ENCODE data around the gene TRIP6. TPM values are rescaled to one million over a fixed set of nuclear protein-coding genes. Genes with fewer than 3 reads are reported as not detected.

Gene TRIP6, protein sequence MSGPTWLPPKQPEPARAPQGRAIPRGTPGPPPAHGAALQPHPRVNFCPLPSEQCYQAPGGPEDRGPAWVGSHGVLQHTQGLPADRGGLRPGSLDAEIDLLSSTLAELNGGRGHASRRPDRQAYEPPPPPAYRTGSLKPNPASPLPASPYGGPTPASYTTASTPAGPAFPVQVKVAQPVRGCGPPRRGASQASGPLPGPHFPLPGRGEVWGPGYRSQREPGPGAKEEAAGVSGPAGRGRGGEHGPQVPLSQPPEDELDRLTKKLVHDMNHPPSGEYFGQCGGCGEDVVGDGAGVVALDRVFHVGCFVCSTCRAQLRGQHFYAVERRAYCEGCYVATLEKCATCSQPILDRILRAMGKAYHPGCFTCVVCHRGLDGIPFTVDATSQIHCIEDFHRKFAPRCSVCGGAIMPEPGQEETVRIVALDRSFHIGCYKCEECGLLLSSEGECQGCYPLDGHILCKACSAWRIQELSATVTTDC
- 10 to 100 TPM; 36.5 to 43.5 TPM for total RNA-seq

DNA sequence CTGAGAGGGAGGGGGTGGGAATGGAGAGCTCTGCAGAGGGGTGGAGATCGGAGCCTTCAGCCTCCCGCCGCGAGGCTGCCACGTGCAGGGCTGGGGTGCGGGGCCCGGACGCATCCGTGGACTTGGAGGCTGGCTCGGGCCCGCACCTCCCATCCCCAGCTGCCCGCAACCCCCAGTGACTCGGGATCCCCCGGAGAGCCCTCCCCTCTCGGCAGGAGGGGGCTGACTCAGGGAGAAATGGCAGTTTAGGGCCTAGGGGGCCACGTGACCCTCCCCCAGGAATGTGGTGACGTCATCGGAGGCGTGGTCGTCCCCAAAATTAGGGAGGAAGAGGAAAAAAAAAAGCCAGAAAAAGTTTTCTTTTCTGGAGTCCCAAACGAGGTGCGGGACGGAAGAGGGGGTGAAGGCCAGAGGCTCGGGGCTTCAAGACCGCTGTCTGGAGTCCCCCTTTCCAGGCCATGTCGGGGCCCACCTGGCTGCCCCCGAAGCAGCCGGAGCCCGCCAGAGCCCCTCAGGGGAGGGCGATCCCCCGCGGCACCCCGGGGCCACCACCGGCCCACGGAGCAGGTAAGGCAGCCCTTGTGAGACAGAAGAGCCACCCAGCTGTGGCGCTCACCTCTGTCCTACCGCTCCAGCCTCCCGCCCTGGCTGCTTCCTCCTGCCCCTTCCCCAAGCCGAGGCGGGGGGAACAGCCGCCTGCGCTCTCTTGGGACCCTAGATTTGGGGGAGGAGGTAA lies at the start of gene TRIP6:
Gene TRIP6 (plus strand): TSS at position 348 of the 736 bp plus-strand sequence. CDS start 111 bp downstream, at position 459.
- Mint-ChIP-seq H3K9me3 (no peaks in the 10 kb centered on the region), H3K4me3 (peak within 1 kb of the TSS; percentile 86), H3K36me3 (ENCODE audit: low read depth) (peaks cover 49% of the 10 kb centered on the region), H3K27ac (peak within 1 kb of the TSS; percentile 95), H3K4me1 (no peaks in the 10 kb centered on the region), H3K27me3 (no peaks in the 10 kb centered on the region)
- peak; percentile 85 for ATAC-seq (replicated peaks)

DNA sequence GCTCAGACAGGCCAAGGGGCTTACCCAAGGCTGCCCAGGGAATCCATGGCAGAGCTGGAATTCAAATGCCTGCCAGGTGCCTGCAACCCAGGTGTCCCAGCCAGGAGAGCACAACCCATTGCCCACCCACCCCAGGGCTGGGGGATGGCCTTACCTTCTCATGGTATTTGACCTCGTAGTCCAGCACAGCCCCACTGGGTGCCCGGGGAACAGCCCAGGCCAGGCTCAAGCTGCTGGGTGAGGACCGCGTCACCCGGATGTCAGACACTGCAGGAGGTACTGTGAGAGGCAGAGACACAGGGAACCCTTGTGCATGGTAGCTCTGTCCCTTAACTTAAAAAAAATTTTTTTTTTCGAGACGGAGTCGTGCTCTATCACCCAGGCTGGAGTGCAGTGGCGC lies 48.8 kb upstream of the TRIP6 start:
- Mint-ChIP-seq H3K36me3 (ENCODE audit: low read depth) (no peaks in the 10 kb centered on the region), H3K27ac (no peak overlapping the region), H3K9me3 (no peaks in the 10 kb centered on the region), H3K4me3 (no peak overlapping the region), H3K4me1 (no peaks in the 10 kb centered on the region), H3K27me3 (peaks cover 3% of the 10 kb centered on the region)
- no peak for ATAC-seq (replicated peaks)

DNA sequence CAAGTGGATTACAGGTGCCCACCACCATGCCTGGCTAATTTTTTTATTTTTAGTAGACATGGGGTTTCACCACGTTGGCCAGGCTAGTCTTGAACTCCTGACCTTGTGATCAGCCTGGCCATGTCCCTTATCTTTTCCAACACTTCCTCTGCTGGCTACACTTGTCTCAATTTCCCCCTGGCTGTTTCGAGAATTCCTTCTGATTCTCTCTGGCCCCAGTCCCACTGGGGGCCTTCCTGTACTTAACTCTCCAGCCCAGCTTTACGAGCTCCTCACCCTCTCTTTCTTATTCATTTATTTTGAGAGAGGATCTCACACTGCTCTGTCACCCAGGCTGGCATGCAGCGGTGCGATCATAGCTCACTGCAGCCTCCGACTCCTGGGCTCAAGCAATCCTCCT lies 48.4 kb upstream of the TRIP6 start:
- peaks cover 4% of the 10 kb centered on the region for H3K27me3 Mint-ChIP-seq
- H3K4me3 Mint-ChIP-seq: no peak overlapping the region
- no peaks in the 10 kb centered on the region for H3K36me3 Mint-ChIP-seq (ENCODE audit: low read depth)
- no peak overlapping the region for H3K27ac Mint-ChIP-seq
- ATAC-seq (replicated peaks): no peak
- H3K4me1 Mint-ChIP-seq: no peaks in the 10 kb centered on the region
- H3K9me3 Mint-ChIP-seq: no peaks in the 10 kb centered on the region

DNA sequence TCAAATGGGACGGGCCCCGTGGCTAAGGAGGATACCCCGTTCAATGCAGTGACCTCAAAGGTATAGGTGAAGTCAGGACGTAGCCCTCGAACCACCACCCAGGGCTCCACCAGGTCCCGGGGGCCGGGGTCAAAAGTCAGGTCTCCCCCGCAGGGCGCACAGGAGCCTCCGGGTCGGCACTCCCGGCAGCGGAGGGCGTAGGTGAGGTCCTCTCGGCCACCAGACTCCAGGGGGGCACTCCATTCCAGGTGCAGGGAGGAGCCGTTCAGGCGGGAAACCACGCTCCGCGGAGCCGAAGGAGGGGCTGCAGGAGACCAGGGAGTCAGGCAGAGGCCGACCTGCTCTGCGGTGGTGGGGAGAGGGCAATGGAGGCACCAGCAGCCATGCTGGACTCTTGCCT lies 47.6 kb upstream of the TRIP6 start:
- no peak overlapping the region for H3K4me3 Mint-ChIP-seq
- peaks cover 9% of the 10 kb centered on the region for H3K27me3 Mint-ChIP-seq
- H3K36me3 Mint-ChIP-seq (ENCODE audit: low read depth): no peaks in the 10 kb centered on the region
- H3K4me1 Mint-ChIP-seq: no peaks in the 10 kb centered on the region
- H3K9me3 Mint-ChIP-seq: no peaks in the 10 kb centered on the region
- H3K27ac Mint-ChIP-seq: no peak overlapping the region
- no peak for ATAC-seq (replicated peaks)

DNA sequence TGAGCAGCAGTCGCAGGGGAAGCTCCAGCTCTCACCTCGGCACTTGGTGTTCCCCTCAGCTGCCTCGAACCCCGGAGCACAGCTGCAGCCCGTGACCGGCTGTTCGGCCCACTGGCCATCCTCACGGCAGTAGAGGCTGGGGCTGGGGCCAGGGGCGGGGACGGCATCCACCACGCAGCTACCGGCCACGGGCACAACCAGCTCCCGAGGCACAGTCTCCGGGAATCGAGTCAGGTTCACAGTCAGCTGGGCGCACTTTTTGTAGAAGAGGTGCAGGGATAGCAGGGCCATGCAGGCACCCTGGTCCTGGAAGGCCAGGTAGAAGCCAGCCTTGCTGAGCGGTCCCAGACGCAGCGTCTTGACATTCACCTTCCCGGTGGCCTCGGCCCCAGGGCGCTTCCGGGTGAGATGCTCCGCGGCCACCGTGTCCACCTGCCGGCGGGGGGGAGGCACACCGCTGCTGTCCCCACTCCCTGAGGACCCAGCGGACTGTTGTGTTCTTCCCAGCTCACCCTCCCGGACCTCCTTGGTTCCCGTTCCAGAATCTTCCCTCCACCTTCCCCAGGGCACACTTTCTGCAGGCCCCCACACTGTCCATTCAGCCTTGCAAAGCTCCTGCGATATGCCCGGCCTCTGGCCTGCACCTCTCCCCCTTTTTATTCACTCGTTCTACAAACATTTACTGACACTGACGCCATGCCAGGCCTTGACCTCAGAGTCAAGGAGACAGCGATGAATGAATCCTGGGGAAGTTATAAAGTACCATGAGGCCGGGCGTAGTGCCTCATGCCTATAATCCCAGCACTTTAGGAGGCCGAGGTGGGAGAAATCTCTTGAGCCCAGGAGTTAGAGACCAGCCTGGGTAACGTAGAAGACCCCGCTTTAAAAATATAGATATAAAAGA lies 44.7 kb upstream of the TRIP6 start:
- Mint-ChIP-seq H3K27me3 (peaks cover 29% of the 10 kb centered on the region), H3K36me3 (ENCODE audit: low read depth) (peaks cover 11% of the 10 kb centered on the region), H3K27ac (no peak overlapping the region), H3K4me1 (peaks cover 12% of the 10 kb centered on the region), H3K9me3 (no peaks in the 10 kb centered on the region), H3K4me3 (no peak overlapping the region)
- no peak for ATAC-seq (replicated peaks)

DNA sequence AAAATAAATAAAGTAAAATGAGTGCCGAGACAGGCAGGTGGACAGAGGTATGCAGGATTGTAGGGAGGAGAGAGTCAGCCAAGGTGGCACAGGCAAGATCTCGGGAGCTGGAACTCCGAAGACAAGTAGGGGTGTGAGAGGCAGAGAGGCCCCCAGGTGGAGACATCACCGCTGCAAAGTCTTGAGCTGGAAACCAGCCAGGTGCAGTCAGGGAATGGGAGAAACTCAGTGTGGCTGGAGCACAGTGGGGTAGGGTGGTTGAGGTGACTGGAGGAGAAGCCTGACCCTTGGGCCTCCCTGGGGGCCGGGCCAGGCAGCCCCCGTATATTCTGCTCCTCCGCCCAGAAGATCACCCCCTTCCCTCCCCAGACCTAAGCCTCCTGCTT lies 44.1 kb upstream of the TRIP6 start:
- Mint-ChIP-seq H3K36me3 (ENCODE audit: low read depth) (peaks cover 11% of the 10 kb centered on the region), H3K27me3 (peaks cover 33% of the 10 kb centered on the region), H3K4me3 (no peak overlapping the region), H3K4me1 (peaks cover 16% of the 10 kb centered on the region), H3K27ac (no peak overlapping the region), H3K9me3 (no peaks in the 10 kb centered on the region)
- no peak for ATAC-seq (replicated peaks)

DNA sequence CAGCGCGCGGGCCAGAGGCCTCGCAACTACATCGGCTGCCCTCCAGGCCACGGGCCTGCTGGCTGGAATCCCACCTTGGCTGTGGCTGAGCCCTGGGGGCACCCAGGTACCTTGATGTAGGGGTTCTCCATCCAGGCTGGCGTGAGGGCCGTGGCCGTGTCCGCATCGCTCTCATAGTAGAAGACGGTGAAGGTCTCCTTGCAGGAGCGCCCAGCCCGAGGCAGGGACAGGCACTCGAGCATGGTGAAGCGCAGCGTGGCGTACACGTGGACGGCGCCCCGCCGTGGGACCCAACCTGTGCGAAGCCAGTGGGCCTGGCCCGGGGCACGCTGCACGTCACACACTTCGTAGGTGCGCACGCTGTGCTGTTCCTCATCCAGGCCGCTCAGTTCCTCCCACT lies 43.7 kb upstream of the TRIP6 start:
- H3K4me1 Mint-ChIP-seq: peaks cover 16% of the 10 kb centered on the region
- ATAC-seq (replicated peaks): no peak
- H3K27me3 Mint-ChIP-seq: peaks cover 34% of the 10 kb centered on the region
- H3K36me3 Mint-ChIP-seq (ENCODE audit: low read depth): peaks cover 11% of the 10 kb centered on the region
- no peaks in the 10 kb centered on the region for H3K9me3 Mint-ChIP-seq
- H3K4me3 Mint-ChIP-seq: no peak overlapping the region
- no peak overlapping the region for H3K27ac Mint-ChIP-seq

DNA sequence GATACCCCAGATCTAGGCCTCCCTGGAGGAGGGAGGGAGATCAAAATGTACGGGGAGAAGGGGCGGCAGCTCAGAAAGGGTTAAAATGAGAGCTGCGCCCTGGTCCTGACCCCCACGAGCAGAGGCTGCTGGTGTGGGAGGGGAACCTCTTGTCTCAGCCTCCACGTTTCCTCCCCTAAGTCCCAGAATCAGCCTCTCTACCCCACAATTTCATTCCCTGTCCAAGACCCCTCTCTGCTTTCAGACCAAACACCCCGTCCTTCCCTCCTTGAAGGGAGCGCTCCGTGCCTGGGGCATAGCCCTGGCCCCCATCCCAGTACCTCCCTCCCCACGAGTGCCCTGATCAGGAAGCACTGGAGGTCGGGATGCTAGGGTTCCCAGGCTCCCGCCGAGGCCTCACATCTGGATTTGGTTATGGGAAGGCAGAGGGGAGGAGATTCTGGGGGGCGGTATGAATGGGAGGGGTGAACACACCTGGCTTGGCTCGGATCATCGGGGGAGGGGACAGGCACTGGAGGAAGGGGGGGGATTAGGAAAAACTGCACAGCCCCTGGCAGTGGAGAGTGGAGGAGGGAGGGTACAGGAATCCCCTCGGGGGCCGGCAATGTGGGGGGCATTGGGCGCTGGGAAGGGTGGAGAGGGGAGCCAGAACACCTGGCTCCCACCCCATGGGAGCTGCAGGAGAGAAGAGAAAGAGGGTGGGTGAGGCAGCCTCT lies 42.5 kb upstream of the TRIP6 start:
- Mint-ChIP-seq H3K27ac (no peak overlapping the region), H3K27me3 (peaks cover 40% of the 10 kb centered on the region), H3K9me3 (no peaks in the 10 kb centered on the region), H3K4me1 (peaks cover 16% of the 10 kb centered on the region), H3K36me3 (ENCODE audit: low read depth) (peaks cover 11% of the 10 kb centered on the region), H3K4me3 (no peak overlapping the region)
- no peak for ATAC-seq (replicated peaks)

DNA sequence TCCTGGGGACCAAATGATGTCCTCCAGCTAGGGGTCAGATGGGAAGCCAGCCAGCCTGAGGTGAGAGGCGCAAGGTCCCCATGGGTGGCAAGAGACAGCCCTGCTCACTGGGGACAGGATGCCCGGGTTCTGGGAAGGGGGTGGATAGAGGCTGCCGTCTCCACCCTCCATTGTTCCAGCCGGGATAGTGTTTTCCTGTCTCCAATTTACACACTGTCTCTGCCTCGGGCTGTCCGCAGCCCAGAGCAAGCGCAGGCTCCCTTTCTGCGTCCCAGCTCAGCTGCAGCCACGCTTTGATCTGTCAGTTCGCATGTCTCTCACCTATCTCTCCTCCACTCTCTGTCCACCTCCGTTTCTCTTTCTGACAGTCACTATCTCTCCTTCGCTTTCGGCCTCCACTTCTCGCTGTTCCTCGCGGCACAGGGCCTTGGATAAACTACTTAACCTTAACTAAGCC lies 41.9 kb upstream of the TRIP6 start:
- no peak for ATAC-seq (replicated peaks)
- Mint-ChIP-seq H3K27me3 (peaks cover 41% of the 10 kb centered on the region), H3K27ac (no peak overlapping the region), H3K9me3 (no peaks in the 10 kb centered on the region), H3K36me3 (ENCODE audit: low read depth) (peaks cover 11% of the 10 kb centered on the region), H3K4me3 (no peak overlapping the region), H3K4me1 (peaks cover 16% of the 10 kb centered on the region)

DNA sequence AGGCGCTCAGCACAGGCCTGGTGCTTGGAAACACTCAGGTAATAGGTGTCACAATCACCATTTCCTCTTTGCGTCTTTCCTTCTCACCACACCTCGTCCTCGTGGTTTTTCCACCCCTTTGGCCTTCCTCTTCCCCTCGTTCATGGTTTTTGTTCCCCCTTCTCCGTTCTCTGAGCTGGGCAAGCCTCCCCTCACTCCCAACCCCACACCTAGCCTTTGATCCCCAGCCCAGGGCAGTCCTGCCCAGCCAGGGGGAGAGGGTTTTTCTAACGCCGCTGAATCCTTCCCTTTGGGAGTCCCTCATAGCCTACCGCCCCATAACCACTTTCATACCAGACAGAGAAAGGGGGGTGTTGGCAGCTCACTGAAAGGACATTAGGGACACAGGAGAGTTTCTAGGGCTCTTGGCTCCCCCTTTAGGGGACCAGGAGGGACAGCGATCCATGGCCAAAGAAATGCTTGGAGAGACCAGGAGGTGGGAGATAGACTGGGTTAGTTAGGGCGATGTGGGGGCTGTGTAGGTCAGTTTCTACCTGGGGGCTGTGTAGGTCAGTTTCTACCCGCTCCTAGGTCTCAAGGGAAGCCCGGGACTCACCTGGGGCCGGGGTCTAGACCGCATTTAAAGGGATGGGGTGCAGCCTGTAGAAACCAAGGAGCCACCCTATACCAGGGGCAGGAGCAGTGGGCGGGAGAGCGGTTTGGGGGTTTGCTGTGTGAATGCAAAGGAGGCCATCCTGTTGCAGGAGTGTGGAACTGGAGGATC lies 41.3 kb upstream of the TRIP6 start:
- peaks cover 41% of the 10 kb centered on the region for H3K27me3 Mint-ChIP-seq
- H3K4me1 Mint-ChIP-seq: peaks cover 16% of the 10 kb centered on the region
- H3K36me3 Mint-ChIP-seq (ENCODE audit: low read depth): peaks cover 11% of the 10 kb centered on the region
- H3K9me3 Mint-ChIP-seq: no peaks in the 10 kb centered on the region
- peak overlapping the region; percentile 68 for H3K4me3 Mint-ChIP-seq
- H3K27ac Mint-ChIP-seq: no peak overlapping the region
- no peak for ATAC-seq (replicated peaks)

DNA sequence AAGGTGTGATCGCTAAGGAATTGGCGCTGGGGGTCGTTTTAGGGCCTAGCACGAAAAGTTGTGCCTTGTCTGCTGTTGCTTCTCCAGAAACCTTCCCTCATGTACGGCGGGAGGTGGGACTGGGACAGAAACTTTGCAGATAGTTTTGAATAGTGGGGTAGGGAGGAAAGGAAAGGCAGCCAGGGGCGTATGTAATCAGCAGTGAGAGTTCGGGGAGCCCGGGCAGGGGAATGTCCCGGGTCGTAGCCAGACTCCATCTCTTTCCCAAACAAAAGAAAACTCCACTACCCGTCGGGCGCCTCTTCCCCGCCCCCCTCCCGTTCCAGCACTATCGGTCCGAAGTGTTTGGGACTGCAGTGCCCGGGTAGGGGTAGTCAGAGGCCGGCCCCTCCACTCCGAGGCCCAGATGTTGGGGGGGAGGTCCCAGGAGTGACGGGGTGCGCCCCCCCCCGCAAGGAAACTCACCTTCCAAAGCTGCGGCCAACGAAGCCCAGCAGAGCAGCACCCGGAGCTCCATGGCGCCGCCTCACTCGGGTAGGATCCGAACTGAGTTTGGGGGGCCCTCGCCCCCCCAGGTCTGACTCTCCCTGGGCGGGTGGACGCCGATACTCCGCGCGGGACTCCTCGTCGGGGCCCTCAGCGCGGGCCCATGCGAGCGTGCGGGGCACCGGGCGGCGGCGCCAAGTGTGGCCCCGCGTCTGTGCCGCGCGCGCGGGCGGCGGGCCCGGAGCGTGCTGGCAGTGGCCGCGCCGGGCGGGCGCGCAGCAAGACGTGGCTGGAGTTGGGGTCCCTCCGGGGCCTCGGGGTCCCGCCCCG lies 40.5 kb upstream of the TRIP6 start:
- peaks cover 16% of the 10 kb centered on the region for H3K4me1 Mint-ChIP-seq
- H3K4me3 Mint-ChIP-seq: peak overlapping the region; percentile 68
- peaks cover 41% of the 10 kb centered on the region for H3K27me3 Mint-ChIP-seq
- peaks cover 11% of the 10 kb centered on the region for H3K36me3 Mint-ChIP-seq (ENCODE audit: low read depth)
- H3K27ac Mint-ChIP-seq: no peak overlapping the region
- no peaks in the 10 kb centered on the region for H3K9me3 Mint-ChIP-seq
- peak; percentile 12 for ATAC-seq (replicated peaks)

DNA sequence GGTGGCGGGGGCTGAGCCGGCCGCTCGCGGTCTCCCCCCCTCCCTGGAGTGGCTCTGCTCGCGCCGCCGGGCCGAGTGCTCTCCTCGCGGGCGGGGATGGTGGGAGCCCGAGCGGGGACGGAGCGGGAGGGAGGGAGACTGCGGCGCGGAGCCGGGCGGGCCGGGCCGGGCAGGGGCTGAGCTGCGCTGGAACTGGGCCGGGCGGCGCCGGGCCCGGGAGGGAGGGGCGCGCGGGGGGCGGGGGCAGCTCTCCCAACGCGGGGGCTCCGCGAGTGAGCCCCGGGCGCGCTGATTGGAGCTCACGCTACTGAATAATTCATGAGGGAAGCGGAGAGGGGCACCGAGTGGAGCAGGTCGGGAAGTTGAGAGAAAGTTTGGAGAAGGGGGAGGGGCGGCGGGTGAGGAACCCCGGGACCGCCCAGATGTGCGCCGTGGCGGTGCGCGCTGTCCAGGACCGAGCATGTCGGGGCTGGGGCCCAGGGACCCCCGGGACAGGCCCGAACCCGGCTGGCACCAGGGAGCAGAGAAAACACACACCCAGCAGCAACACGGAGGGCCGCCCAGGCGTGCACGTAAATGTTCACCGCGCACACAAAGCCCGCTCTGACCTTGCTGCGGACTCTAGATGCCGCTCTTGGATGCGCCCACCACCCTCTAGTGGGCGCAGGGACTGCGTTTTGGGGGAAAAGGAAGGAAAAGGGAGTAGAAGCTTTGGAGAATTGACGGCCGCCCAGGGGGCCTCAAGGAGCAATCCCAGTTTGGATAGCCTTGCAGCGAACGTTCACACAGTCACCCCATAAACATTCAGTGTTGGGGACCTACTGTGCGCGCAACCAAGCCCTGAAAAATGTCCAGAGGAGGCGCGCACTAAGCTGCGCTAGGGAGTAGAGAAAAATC lies 39.6 kb upstream of the TRIP6 start, which contains the start of gene EPHB4:
Gene EPHB4 (minus strand): TSS at position 194 of the 897 bp plus-strand sequence. CDS start 493 bp downstream, outside the sequence.
- Mint-ChIP-seq H3K27me3 (peaks cover 41% of the 10 kb centered on the region), H3K36me3 (ENCODE audit: low read depth) (peaks cover 11% of the 10 kb centered on the region), H3K27ac (no peak within 1 kb of the TSS), H3K9me3 (no peaks in the 10 kb centered on the region), H3K4me3 (peak within 1 kb of the TSS; percentile 68), H3K4me1 (peaks cover 16% of the 10 kb centered on the region)
- ATAC-seq (replicated peaks): peak; percentile 9

Measured in activated T-helper 17 cell treated with anti-CD3 and anti-CD28 coated beads, Interleukin-2, amount 50 U/mL, for 72 hours (primary cell).